ENCODE measurements around the gene EMILIN2. TPM values are rescaled to one million over a fixed set of nuclear protein-coding genes. Genes with fewer than 3 reads are reported as not detected.

The EMILIN2 gene
- total RNA-seq, 1 experiment from 2014 or later: 8.0 TPM

GRCh38 chr18:2871111-2871720 is 24.4 kb downstream of the EMILIN2 start:
- TF ChIP-seq CTCF (IDR thresholded peaks at IDR 0.05; ENCODE audit: unreplicated experiment): no peak
- BruUV-seq (replicated peaks): no TSS peak
- CTCF ChIA-PET: interaction anchor here (0.5 kb wide), 1 partner anchor 21 kb away, joined by 3 read pairs; no protein-coding TSS in a partner anchor
- H3K4me3 Mint-ChIP-seq (ENCODE audit: low read depth, unreplicated experiment): no peak overlapping the region
- H3K27ac Mint-ChIP-seq (ENCODE audit: unreplicated experiment): no peak overlapping the region
- no peaks in the 10 kb centered on the region for H3K36me3 Mint-ChIP-seq (ENCODE audit: insufficient read depth, unreplicated experiment)
- H3K4me1 Mint-ChIP-seq (ENCODE audit: low read depth, unreplicated experiment): peaks cover 13% of the 10 kb centered on the region
- no peaks in the 10 kb centered on the region for H3K9me3 Mint-ChIP-seq (ENCODE audit: low read depth, unreplicated experiment)
- peaks cover 16% of the 10 kb centered on the region for H3K27me3 Mint-ChIP-seq (ENCODE audit: unreplicated experiment)
- intact Hi-C loops (cut with micrococcal nuclease; ENCODE audit: unreplicated experiment): no loop called here
- no peak for DNase-seq

GRCh38 chr18:2872095-2872494 is 25.3 kb downstream of the EMILIN2 start:
- no TSS peak for BruUV-seq (replicated peaks)
- intact Hi-C loops (cut with micrococcal nuclease; ENCODE audit: unreplicated experiment): no loop called here
- DNase-seq: no peak
- TF ChIP-seq CTCF (IDR thresholded peaks at IDR 0.05; ENCODE audit: unreplicated experiment): no peak
- Mint-ChIP-seq H3K4me3 (ENCODE audit: low read depth, unreplicated experiment) (no peak overlapping the region), H3K27me3 (ENCODE audit: unreplicated experiment) (peaks cover 8% of the 10 kb centered on the region), H3K36me3 (ENCODE audit: insufficient read depth, unreplicated experiment) (no peaks in the 10 kb centered on the region), H3K27ac (ENCODE audit: unreplicated experiment) (no peak overlapping the region), H3K9me3 (ENCODE audit: low read depth, unreplicated experiment) (no peaks in the 10 kb centered on the region), H3K4me1 (ENCODE audit: low read depth, unreplicated experiment) (peaks cover 13% of the 10 kb centered on the region)
- CTCF ChIA-PET: no interaction called here

GRCh38 chr18:2874765-2875164 is 28.0 kb downstream of the EMILIN2 start:
- H3K27me3 Mint-ChIP-seq (ENCODE audit: unreplicated experiment): peaks cover 25% of the 10 kb centered on the region
- H3K4me1 Mint-ChIP-seq (ENCODE audit: low read depth, unreplicated experiment): peaks cover 13% of the 10 kb centered on the region
- no peak for TF ChIP-seq CTCF (IDR thresholded peaks at IDR 0.05; ENCODE audit: unreplicated experiment)
- CTCF ChIA-PET: interaction anchor here (0.8 to 1.1 kb wide), 2 partner anchors 10 to 27 kb away, joined by 3 read pairs; no protein-coding TSS in a partner anchor
- H3K36me3 Mint-ChIP-seq (ENCODE audit: insufficient read depth, unreplicated experiment): no peaks in the 10 kb centered on the region
- no peak overlapping the region for H3K27ac Mint-ChIP-seq (ENCODE audit: unreplicated experiment)
- no peak overlapping the region for H3K4me3 Mint-ChIP-seq (ENCODE audit: low read depth, unreplicated experiment)
- H3K9me3 Mint-ChIP-seq (ENCODE audit: low read depth, unreplicated experiment): no peaks in the 10 kb centered on the region
- intact Hi-C loops (cut with micrococcal nuclease; ENCODE audit: unreplicated experiment): no loop called here
- DNase-seq: no peak
- no TSS peak for BruUV-seq (replicated peaks)

- H3K27ac Mint-ChIP-seq (ENCODE audit: unreplicated experiment): no peak overlapping the region
- no peaks in the 10 kb centered on the region for H3K9me3 Mint-ChIP-seq (ENCODE audit: low read depth, unreplicated experiment)
- H3K27me3 Mint-ChIP-seq (ENCODE audit: unreplicated experiment): peaks cover 55% of the 10 kb centered on the region
- H3K4me3 Mint-ChIP-seq (ENCODE audit: low read depth, unreplicated experiment): no peak overlapping the region
- intact Hi-C loops (cut with micrococcal nuclease; ENCODE audit: unreplicated experiment): no loop called here
- peaks cover 13% of the 10 kb centered on the region for H3K4me1 Mint-ChIP-seq (ENCODE audit: low read depth, unreplicated experiment)
- TF ChIP-seq CTCF (IDR thresholded peaks at IDR 0.05; ENCODE audit: unreplicated experiment): no peak
- no peaks in the 10 kb centered on the region for H3K36me3 Mint-ChIP-seq (ENCODE audit: insufficient read depth, unreplicated experiment)
- CTCF ChIA-PET: no interaction called here
- no peak for DNase-seq
- BruUV-seq (replicated peaks): no TSS peak
Measured at GRCh38 chr18:2878656-2879330, 32.0 kb downstream of the EMILIN2 start.
